CD14-positive monocyte (primary cell): ENCODE data around the gene FAM181A. TPM values are rescaled to one million over a fixed set of nuclear protein-coding genes. Genes with fewer than 3 reads are reported as not detected.
A peak's percentile ranks its signal among the peaks of the same experiment; 100 is the strongest.

Experiments
- DNase-seq, 3 donors: peaks; one replicate each; pipeline ENCODE4 v3.0.0-alpha.2; 2011 to 2022
- H2AFZ ChIP-seq: 2 replicates; pipeline ENCODE4 v1.6.0; 2012; ENCODE audit warnings: mild to moderate bottlenecking, low read depth, low read length, inconsistent platforms; ENCODE audit not compliant: insufficient read depth, poor library complexity, severe bottlenecking
- H3K27ac ChIP-seq, 2 donors: 1 replicate in 1 of 2; 2 replicates in 1 of 2; pipeline ENCODE4 v1.5.1; 2012 to 2013; ENCODE audit warnings: low read length in 2 of 2, control low read depth in 1 of 2, inconsistent platforms in 1 of 2, low read depth in 1 of 2, mild to moderate bottlenecking in 1 of 2
- H3K27me3 ChIP-seq, 2 donors: one replicate each; pipeline versions ENCODE4 v1.6.0 to v1.6.1; 2011 to 2013; ENCODE audit warnings: low read length in 2 of 2; ENCODE audit not compliant: control insufficient read depth in 2 of 2, insufficient read depth in 2 of 2
- H3K36me3 ChIP-seq, 2 donors: replicated peaks in 1 of 2; 1 replicate in 1 of 2; 2 replicates in 1 of 2; pipeline versions ENCODE4 v1.5.1 to v1.6.1; 2012 to 2013; ENCODE audit warnings: low read length in 2 of 2, control low read depth in 1 of 2, inconsistent platforms in 1 of 2, mild to moderate bottlenecking in 1 of 2; ENCODE audit not compliant: insufficient read depth in 2 of 2, control insufficient read depth in 1 of 2
- H3K4me1 ChIP-seq, 2 donors: 1 replicate in 1 of 2; 2 replicates in 1 of 2; pipeline versions ENCODE4 v1.5.1 to v1.6.1; 2012 to 2013; ENCODE audit warnings: low read length in 2 of 2, control low read depth in 1 of 2, inconsistent platforms in 1 of 2, mild to moderate bottlenecking in 1 of 2, moderate library complexity in 1 of 2; ENCODE audit not compliant: insufficient read depth in 2 of 2, control insufficient read depth in 1 of 2
- H3K4me2 ChIP-seq: replicated peaks from 2 replicates; pipeline ENCODE3; 2012; ENCODE audit warnings: low read length, moderate library complexity, mild to moderate bottlenecking; ENCODE audit not compliant: poor library complexity, severe bottlenecking; ENCODE audit errors: extremely low read depth
- H3K4me3 ChIP-seq, 3 experiments: fragments of 200-600 bp in 1 of 3; sonication (generic) in 1 of 3; replicated peaks in 1 of 3; 1 replicate in 2 of 3; 2 replicates in 1 of 3; pipeline ENCODE4 v1.5.1; 2011 to 2013; ENCODE audit warnings: low read length in 3 of 3, mild to moderate bottlenecking in 3 of 3, control low read depth in 2 of 3, low read depth in 2 of 3, inconsistent platforms in 1 of 3, moderate library complexity in 1 of 3
- H3K79me2 ChIP-seq: 2 replicates; pipeline ENCODE4 v1.6.0; 2012; ENCODE audit warnings: mild to moderate bottlenecking, control low read depth, inconsistent platforms, low read length, moderate library complexity; ENCODE audit not compliant: insufficient read depth
- H3K9ac ChIP-seq: 2 replicates; pipeline ENCODE4 v1.6.0; 2017; ENCODE audit warnings: low read length, mild to moderate bottlenecking; ENCODE audit not compliant: insufficient read depth, poor library complexity, severe bottlenecking
- H3K9me3 ChIP-seq, 2 donors: replicated peaks in 1 of 2; 1 replicate in 1 of 2; 2 replicates in 1 of 2; pipeline versions ENCODE4 v1.5.1 to v1.6.1; 2012 to 2013; ENCODE audit warnings: low read length in 2 of 2, control low read depth in 1 of 2; ENCODE audit not compliant: control insufficient read depth in 1 of 2, insufficient read depth in 1 of 2
- H4K20me1 ChIP-seq: 2 replicates; pipeline ENCODE4 v1.6.0; 2012; ENCODE audit warnings: mild to moderate bottlenecking, low read length, control low read depth, moderate library complexity; ENCODE audit not compliant: insufficient read depth
- H3K27ac Mint-ChIP-seq, 7 donors: one replicate each; pipeline ENCODE4 v1.8.0; 2020; ENCODE audit warnings: mild to moderate bottlenecking in 7 of 7, mixed read lengths in 7 of 7, moderate library complexity in 6 of 7, inconsistent platforms in 2 of 7
- H3K27me3 Mint-ChIP-seq, 3 donors: one replicate each; pipeline ENCODE4 v1.8.0; 2021 to 2022; ENCODE audit warnings: low read depth in 3 of 3, mild to moderate bottlenecking in 3 of 3, mixed read lengths in 3 of 3, moderate library complexity in 3 of 3, inconsistent platforms in 1 of 3
- H3K36me3 Mint-ChIP-seq, 2 donors: one replicate each; pipeline ENCODE4 v1.8.0; 2020; ENCODE audit warnings: mixed read lengths in 2 of 2, inconsistent platforms in 1 of 2, mild to moderate bottlenecking in 1 of 2
- H3K4me1 Mint-ChIP-seq: one replicate; pipeline ENCODE4 v1.8.0; 2020; ENCODE audit warnings: mild to moderate bottlenecking, mixed read lengths
- H3K4me3 Mint-ChIP-seq, 2 donors: one replicate each; pipeline ENCODE4 v1.8.0; 2020; ENCODE audit warnings: mild to moderate bottlenecking in 2 of 2, mixed read lengths in 2 of 2, moderate library complexity in 1 of 2
- H3K9me3 Mint-ChIP-seq, 7 donors: one replicate each; pipeline ENCODE4 v1.8.0; 2020 to 2022; ENCODE audit warnings: mixed read lengths in 7 of 7, mild to moderate bottlenecking in 6 of 7, moderate library complexity in 6 of 7, inconsistent platforms in 2 of 7
- CTCF ChIP-seq: fragments of 200-600 bp; IDR thresholded peaks from one replicate; pipeline ENCODE4 v1.8.0; 2022; ENCODE audit warnings: antibody characterized with exemption, mild to moderate bottlenecking
- WGBS: methylation state at CpG from one replicate; pipeline ENCODE4 v1.1.5; 2013; ENCODE audit warnings: missing lambda C conversion rate; ENCODE audit not compliant: insufficient coverage; 5-methylcytosine and 5-hydroxymethylcytosine counted together
- intact Hi-C, 2 donors: fragments of 100-400 bp; cut with micrococcal nuclease; formaldehyde crosslinking; loops; one replicate each; pipeline versions ENCODE4 v1.15.0 to v1.15.1; 2023
- polyA plus RNA-seq, 3 donors: library from polyadenylated mRNA; depleted of rRNA in 1 of 3; unstranded in 2 of 3; stranded (reverse) in 1 of 3; fragments of 300-500 nt in 2 of 3; fragments of >200 nt in 1 of 3; fragmentation: Illumina TruSeq in 2 of 3; gene quantifications; 1 replicate in 2 of 3; 2 replicates in 1 of 3; pipeline ENCODE4 v1.2.3, GENCODE V29; 2012 to 2021

Gene FAM181A
- polyA plus RNA-seq, 3 donors = not detected

- Histone ChIP-seq H3K4me3 (no peak overlapping the region), H3K9ac (peak overlapping the region; percentile 62), H3K27me3 (no peaks in the 10 kb centered on the region), H3K4me2 (no peak overlapping the region), H3K27ac (peak overlapping the region; percentile 71 to 91), H4K20me1 (no peaks in the 10 kb centered on the region), H3K4me1 (peaks cover 71 to 78% of the 10 kb centered on the region in 2 donors), H2AFZ (no peak overlapping the region), H3K9me3 (no peaks in the 10 kb centered on the region), H3K36me3 (no peaks in the 10 kb centered on the region), H3K79me2 (no peaks in the 10 kb centered on the region)
- intact Hi-C loops = loop anchor here (1.0 to 10.0 kb wide), 2 partner anchors 10 to 625 kb away; partner anchors contain the start of gene BTBD7 (in 1 of the 2)
- Mint-ChIP-seq H3K9me3 (peaks cover 0 to 2% (median 0%) of the 10 kb centered on the region in 7 donors), H3K4me1 (peaks cover 83% of the 10 kb centered on the region), H3K27me3 (peaks cover 1 to 11% (median 8%) of the 10 kb centered on the region in 3 donors), H3K27ac (peak overlapping the region; percentile 93 to 99 (median 97)), H3K36me3 (peaks cover 5 to 16% of the 10 kb centered on the region in 2 donors), H3K4me3 (peak overlapping the region in 1 of 2 donors; percentile 39)
- no peak for TF ChIP-seq CTCF
- DNase-seq = peak in 2 of 3 donors; percentile 82 to 90
Observed at GRCh38 chr14:93960108-93960475, 32.9 kb downstream of the FAM181A start.

GRCh38 chr14:93960774-93961438, 33.8 kb downstream of the FAM181A start:
- H3K4me2 ChIP-seq = no peak overlapping the region

More at GRCh38 chr14:93960774-93961438, 33.8 kb downstream of the FAM181A start:
- Histone ChIP-seq H3K4me1 (peaks cover 63 to 75% of the 10 kb centered on the region in 2 donors), H3K27ac (peak overlapping the region in 1 of 2 donors; percentile 91), H3K79me2 (no peaks in the 10 kb centered on the region), H4K20me1 (no peaks in the 10 kb centered on the region), H3K27me3 (no peaks in the 10 kb centered on the region), H2AFZ (no peak overlapping the region), H3K9me3 (no peaks in the 10 kb centered on the region), H3K36me3 (no peaks in the 10 kb centered on the region), H3K4me3 (no peak overlapping the region), H3K9ac (peak overlapping the region; percentile 62)
- H3K27ac Mint-ChIP-seq = peak overlapping the region in 6 of 7 donors; percentile 19 to 99 (median 81)
- peaks cover 0 to 2% (median 0%) of the 10 kb centered on the region in 7 donors for H3K9me3 Mint-ChIP-seq
- intact Hi-C loops = loop anchor here (1.0 to 10.0 kb wide), 2 partner anchors 9 to 626 kb away; partner anchors contain the start of gene BTBD7 (in 1 of the 2)
- peaks cover 81% of the 10 kb centered on the region for H3K4me1 Mint-ChIP-seq
- no peak for TF ChIP-seq CTCF
- H3K27me3 Mint-ChIP-seq = peaks cover 1 to 11% (median 6%) of the 10 kb centered on the region in 3 donors
- peaks cover 5 to 18% of the 10 kb centered on the region in 2 donors for H3K36me3 Mint-ChIP-seq
- no peak for DNase-seq
- no CpG with 5 or more reads among the region's 3 CpGs for WGBS
- H3K4me3 Mint-ChIP-seq = no peak overlapping the region
